GM12878 (cell line): Measurements from ENCODE around the gene FAM53B. TPM values are rescaled to one million over a fixed set of nuclear protein-coding genes. Genes with fewer than 3 reads are reported as not detected.

Experiments
- ATAC-seq: fragments of 200-7000 bp; cut with Tn5 transposase; 3 replicates; pipeline ENCODE4 v1.9.1; 2020; ENCODE audit warnings: mild to moderate bottlenecking, moderate library complexity
- BruUV-seq: library from RNA; stranded (reverse); fragments of 400-500 nt; replicated peaks from 2 replicates; lab custom pipeline; 2021; lab: Mats Ljungman, UMichigan
- CTCF ChIA-PET: fragments of 300-600 bp; sonication (Branson Sonifier 250); formaldehyde crosslinking; extraction: SDS; loops from one replicate; lab custom pipeline; 2021; ENCODE audit warnings: inconsistent platforms; lab: Yijun Ruan, JAX
- POLR2A ChIA-PET: fragments of 350-600 bp; formaldehyde crosslinking; extraction: SDS; loops from one replicate; lab custom pipeline; 2021; ENCODE audit warnings: inconsistent platforms; lab: Charles Lee
- RAD21 ChIA-PET: fragments of 300-600 bp; sonication (Branson Sonifier 250); formaldehyde crosslinking; loops from one replicate; lab custom pipeline; 2023; ENCODE audit warnings: antibody characterized with exemption; ENCODE audit not compliant: unreplicated experiment; lab: Charles Lee
- SMC1A ChIA-PET: fragments of 300-600 bp; sonication (Branson Sonifier 250); formaldehyde crosslinking; loops from one replicate; lab custom pipeline; 2023; ENCODE audit not compliant: unreplicated experiment, uncharacterized antibody; lab: Charles Lee
- DNase-seq: peaks from one replicate; pipeline ENCODE4 v3.0.0-alpha.2; 2011; ENCODE audit warnings: low read depth, low spot score
- FAIRE-seq: peaks from 3 replicates; lab custom pipeline; 2011; peaks lifted over from hg19 to GRCh38; lab: Jason Lieb, UNC
- H2AFZ ChIP-seq: 2 replicates; pipeline ENCODE4 v1.6.0; 2011; ENCODE audit warnings: low read depth, low read length, control low read depth; ENCODE audit not compliant: control insufficient read depth
- H3K27ac ChIP-seq: 2 replicates; pipeline ENCODE4 v1.5.1; 2011; ENCODE audit warnings: control low read depth; ENCODE audit not compliant: control insufficient read depth, insufficient read depth
- H3K27me3 ChIP-seq, 2 experiments: replicated peaks in 1 of 2; 2 replicates each; pipeline versions ENCODE4 v1.6.0 to v1.6.1; 2011; ENCODE audit warnings: low read length in 1 of 2; ENCODE audit not compliant: control insufficient read depth in 2 of 2, insufficient read depth in 2 of 2
- H3K36me3 ChIP-seq, 2 experiments: 2 replicates each; pipeline ENCODE4 v1.5.1; 2011; ENCODE audit warnings: low read length in 1 of 2; ENCODE audit not compliant: control insufficient read depth in 2 of 2, insufficient read depth in 2 of 2
- H3K4me1 ChIP-seq: 2 replicates; pipeline ENCODE4 v1.6.1; 2011; ENCODE audit warnings: mild to moderate bottlenecking, low read length, moderate library complexity, mixed read lengths; ENCODE audit not compliant: control insufficient read depth, insufficient read depth
- H3K4me2 ChIP-seq: 2 replicates; pipeline ENCODE4 v1.6.0; 2011; ENCODE audit warnings: control low read depth; ENCODE audit not compliant: control insufficient read depth, insufficient read depth
- H3K4me3 ChIP-seq: fragments of 200-600 bp; sonication (generic); 2 replicates; pipeline ENCODE4 v1.5.1; 2016
- H3K79me2 ChIP-seq: 2 replicates; pipeline ENCODE4 v1.6.0; 2011; ENCODE audit warnings: low read length; ENCODE audit not compliant: control insufficient read depth, insufficient read depth
- H3K9ac ChIP-seq: 2 replicates; pipeline ENCODE4 v1.8.0; 2011; ENCODE audit warnings: low read length, control low read depth, mixed read lengths; ENCODE audit not compliant: control insufficient read depth, insufficient read depth
- H3K9me3 ChIP-seq: replicated peaks from 3 replicates; pipeline ENCODE4 v1.5.1; 2011; ENCODE audit warnings: mild to moderate bottlenecking, low read length; ENCODE audit not compliant: control insufficient read depth, insufficient read depth
- H4K20me1 ChIP-seq: 2 replicates; pipeline ENCODE4 v1.6.0; 2011; ENCODE audit not compliant: control insufficient read depth, insufficient read depth
- CHD2 ChIP-seq: IDR thresholded peaks from 2 replicates; pipeline ENCODE4 v1.6.1; 2011; ENCODE audit warnings: low read depth, low read length, improper control_type of control experiment, borderline replicate concordance
- CUX1 ChIP-seq: IDR thresholded peaks from 2 replicates; pipeline ENCODE4 v1.6.1; 2012; ENCODE audit warnings: improper control_type of control experiment, low read depth, low read length; ENCODE audit not compliant: insufficient replicate concordance
- EGR1 ChIP-seq, 2 experiments: IDR thresholded peaks; 1 replicate in 1 of 2; 2 replicates in 1 of 2; pipeline ENCODE4 v1.6.1; 2011 to 2012; ENCODE audit warnings: low read depth in 2 of 2, low read length in 2 of 2, borderline replicate concordance in 1 of 2, mild to moderate bottlenecking in 1 of 2, moderate library complexity in 1 of 2
- ESRRA ChIP-seq: IDR thresholded peaks from 2 replicates; pipeline ENCODE4 v1.6.1; 2012; ENCODE audit warnings: mild to moderate bottlenecking, low read length, improper control_type of control experiment
- MTA2 ChIP-seq: fragments of 450-650 bp; IDR thresholded peaks from 2 replicates; pipeline ENCODE4 v1.6.1; 2016; ENCODE audit warnings: low read depth, mild to moderate bottlenecking, moderate library complexity
- MTA3 ChIP-seq: IDR thresholded peaks from 2 replicates; pipeline ENCODE4 v1.6.1; 2012; ENCODE audit warnings: low read length, inconsistent platforms, borderline replicate concordance
- NKRF ChIP-seq: fragments of 450-650 bp; conservative IDR thresholded peaks from 2 replicates; pipeline ENCODE4 v1.6.1; 2017; ENCODE audit warnings: mild to moderate bottlenecking, moderate library complexity
- PAX5 ChIP-seq: IDR thresholded peaks from 2 replicates; pipeline ENCODE4 v1.6.1; 2011; ENCODE audit warnings: low read depth, low read length, borderline replicate concordance
- PAX8 ChIP-seq: fragments of 450-650 bp; IDR thresholded peaks from 2 replicates; pipeline ENCODE4 v1.6.1; 2017; ENCODE audit warnings: mild to moderate bottlenecking, moderate library complexity
- RAD21 ChIP-seq: IDR thresholded peaks from 2 replicates; pipeline ENCODE4 v1.6.1; 2011; ENCODE audit warnings: mild to moderate bottlenecking, low read depth, low read length, moderate library complexity; ENCODE audit not compliant: insufficient read depth
- SPI1 ChIP-seq: IDR thresholded peaks from 2 replicates; pipeline ENCODE4 v1.6.1; 2011; ENCODE audit warnings: low read depth, mild to moderate bottlenecking, low read length, moderate library complexity, borderline replicate concordance; ENCODE audit not compliant: insufficient read depth
- TCF3 ChIP-seq: IDR thresholded peaks from 2 replicates; pipeline ENCODE4 v1.6.1; 2012; ENCODE audit warnings: low read depth, mild to moderate bottlenecking, low read length, borderline replicate concordance; ENCODE audit not compliant: insufficient read depth
- WGBS: methylation state at CpG from one replicate; pipeline ENCODE4 v1.1.6; 2016; ENCODE audit warnings: low lambda C conversion rate; ENCODE audit not compliant: insufficient replicate concordance, insufficient coverage; ENCODE audit errors: missing lambda C conversion rate; 5-methylcytosine and 5-hydroxymethylcytosine counted together
- in situ Hi-C: fragments of 300-500 bp; cut with MboI; formaldehyde crosslinking; loops from 9 replicates; pipeline ENCODE4 v1.14.3; 2018; ENCODE audit warnings: mixed read lengths
- intact Hi-C: fragments of 100-400 bp; cut with micrococcal nuclease; formaldehyde crosslinking; loops from one replicate; pipeline ENCODE4 v1.14.2; 2022; ENCODE audit not compliant: unreplicated experiment
- polyA plus RNA-seq, 11 experiments: library from polyadenylated mRNA; depleted of rRNA in 4 of 11; unstranded in 6 of 11; stranded (reverse) in 5 of 11; fragments of >200 nt; fragmentation: Nextera tagmentation in 4 of 11; fragmentation: Illumina TruSeq in 1 of 11; extraction: Ambion mirVana in 4 of 11; extraction: Trizol in 1 of 11; gene quantifications; 1 replicate in 1 of 11; 2 replicates in 10 of 11; pipeline versions ENCODE4 v1.2.1 to v1.2.3, GENCODE V29; 2011 to 2016; ENCODE audit warnings: inconsistent platforms in 2 of 11, missing spikeins in 2 of 11, low read depth in 1 of 11
- total RNA-seq, 4 experiments: library from RNA; depleted of rRNA in 3 of 4; stranded (reverse); fragments of >200 nt in 3 of 4; fragmentation: Illumina TruSeq in 1 of 4; extraction: Trizol in 1 of 4; gene quantifications; 2 replicates each; pipeline versions ENCODE4 v1.2.1 to v1.2.3, GENCODE V29; 2013 to 2021

Gene FAM53B
- total and polyA plus RNA-seq, 10 of the 15 experiments (the other 5 are each of a cell fraction or from before 2014, with no cell fraction given): 0.05 to 26.3 (median 8.1) TPM

- no peaks in the 10 kb centered on the region for H3K27me3 ChIP-seq
- H2AFZ ChIP-seq: peak overlapping the region; percentile 63
- no peak overlapping the region for H3K4me3 ChIP-seq
- ATAC-seq (peak; percentile 79), DNase-seq (peak; percentile 50), FAIRE-seq (peak; percentile 52)
- in situ Hi-C loops: no loop called here
- H3K27ac ChIP-seq: peak overlapping the region; percentile 87
- peaks cover 16% of the 10 kb centered on the region for H3K79me2 ChIP-seq
- ChIA-PET SMC1A (interaction anchor here (0.9 to 8.4 kb wide), 16 partner anchors 27 to 179 kb away, joined by 3 to 81 read pairs (median 3); no protein-coding TSS in a partner anchor), CTCF (interaction anchor here (0.8 to 7.3 kb wide), 14 partner anchors 13 to 101 kb away, joined by 3 to 73 read pairs (median 6); no protein-coding TSS in a partner anchor), POLR2A (interaction anchor here (0.8 to 2.6 kb wide), 7 partner anchors 15 to 94 kb away, joined by 3 to 9 read pairs (median 3); no protein-coding TSS in a partner anchor), RAD21 (interaction anchor here (1.2 to 6.0 kb wide), 8 partner anchors 20 to 108 kb away, joined by 3 to 61 read pairs (median 15); no protein-coding TSS in a partner anchor)
- peaks cover 49% of the 10 kb centered on the region for H3K4me1 ChIP-seq
- H3K36me3 ChIP-seq: no peaks in the 10 kb centered on the region; a peak in 3 of 4 replicates
- intact Hi-C loops: loop anchor here (5.0 kb wide), 1 partner anchor 40 kb away; no protein-coding TSS in a partner anchor
- WGBS: 13% methylated on average over 9 of the region's 9 CpGs
- H3K9me3 ChIP-seq: no peaks in the 10 kb centered on the region
- no peaks in the 10 kb centered on the region; the same call in 1 of the 2 replicates for H4K20me1 ChIP-seq
- H3K4me2 ChIP-seq: peak overlapping the region; percentile 80
- peak overlapping the region; percentile 31 for H3K9ac ChIP-seq
- BruUV-seq: no TSS peak
- TF ChIP-seq CHD2 (no peak), PAX5 (no peak), EGR1 (IDR thresholded peaks at IDR 0.05; ENCODE audit: borderline replicate concordance in 1 of 2, low read depth in 2 of 2, low read length in 2 of 2) (0 out of 3 replicates have a peak, but pooled peaks of 1 of the 2 experiments have one; percentile 24), RAD21 (peak; percentile 43), CUX1 (no peak), SPI1 (peak; percentile 71), ESRRA (no peak), NKRF (no peak), TCF3 (no peak), MTA2 (no peak), MTA3 (no peak), PAX8 (no peak)
Observed at GRCh38 chr10:124647421-124648130, 96.6 kb downstream of the FAM53B start.
